Measurements from ENCODE around the gene RING1.

RING1 gene

DNA sequence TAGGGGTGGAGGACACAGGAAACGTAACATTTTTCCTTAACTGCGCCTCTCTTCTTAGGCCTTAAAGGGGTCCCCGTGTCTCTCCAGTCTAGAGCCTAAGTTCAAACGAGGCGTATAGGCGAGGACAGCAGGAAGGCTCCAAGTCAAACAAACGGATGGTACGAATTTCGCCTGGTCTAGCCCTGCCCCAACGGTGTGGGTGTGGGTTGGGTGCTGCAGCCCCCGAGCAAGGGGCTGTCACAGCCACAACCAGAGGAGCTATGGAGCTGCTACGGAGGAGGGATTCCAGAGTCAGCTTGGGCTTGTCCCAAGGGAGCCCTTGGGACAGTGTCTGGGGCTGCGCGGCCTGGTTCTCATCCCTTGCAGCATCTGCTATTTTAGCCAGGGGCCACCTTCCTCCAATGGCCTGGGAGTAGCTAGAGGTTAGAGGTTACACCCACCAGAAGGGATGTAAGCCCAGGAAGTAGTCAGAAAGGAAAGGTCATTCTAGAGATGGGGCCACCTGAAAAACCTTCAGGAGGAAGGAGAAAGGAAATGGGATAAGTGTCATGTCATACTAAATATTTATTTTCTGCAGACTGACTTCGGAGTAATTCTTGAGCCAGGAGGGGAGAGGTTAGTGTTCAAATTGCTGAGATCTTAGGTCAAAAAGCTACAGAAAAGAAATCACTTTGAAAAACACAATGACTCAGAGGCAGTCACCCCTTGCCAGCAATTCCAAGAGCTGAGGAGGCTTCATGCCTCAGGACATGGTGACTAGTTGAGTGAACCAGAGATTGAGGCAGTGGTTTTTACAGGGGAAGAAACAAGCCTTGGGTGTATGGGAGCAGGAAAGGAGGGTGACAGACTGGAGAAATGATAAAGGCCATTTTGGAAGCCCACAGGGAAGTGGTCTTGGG lies 41.7 kb downstream of the RING1 start:
- peak; percentile 8 for DNase-seq

DNA sequence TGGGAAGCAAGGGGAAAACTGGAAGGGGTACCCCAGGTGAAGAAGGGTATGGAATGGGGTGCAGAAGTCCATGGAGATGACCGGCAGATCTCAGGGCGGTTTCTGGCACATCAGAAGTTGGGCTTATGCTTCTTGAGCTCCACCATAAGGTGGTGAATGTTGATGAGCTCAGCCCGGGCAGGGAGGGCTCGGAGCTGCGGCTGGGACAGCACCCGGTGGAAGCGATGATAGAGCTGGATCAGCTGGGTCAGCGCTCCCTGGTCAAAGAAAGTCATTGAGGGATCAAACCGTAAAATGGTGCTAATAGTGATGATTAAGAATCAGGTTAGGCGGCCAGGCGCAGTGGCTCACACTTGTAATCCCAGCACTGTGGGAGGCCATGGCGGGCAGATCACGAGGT lies 42.4 kb downstream of the RING1 start:
- no peak for DNase-seq

DNA sequence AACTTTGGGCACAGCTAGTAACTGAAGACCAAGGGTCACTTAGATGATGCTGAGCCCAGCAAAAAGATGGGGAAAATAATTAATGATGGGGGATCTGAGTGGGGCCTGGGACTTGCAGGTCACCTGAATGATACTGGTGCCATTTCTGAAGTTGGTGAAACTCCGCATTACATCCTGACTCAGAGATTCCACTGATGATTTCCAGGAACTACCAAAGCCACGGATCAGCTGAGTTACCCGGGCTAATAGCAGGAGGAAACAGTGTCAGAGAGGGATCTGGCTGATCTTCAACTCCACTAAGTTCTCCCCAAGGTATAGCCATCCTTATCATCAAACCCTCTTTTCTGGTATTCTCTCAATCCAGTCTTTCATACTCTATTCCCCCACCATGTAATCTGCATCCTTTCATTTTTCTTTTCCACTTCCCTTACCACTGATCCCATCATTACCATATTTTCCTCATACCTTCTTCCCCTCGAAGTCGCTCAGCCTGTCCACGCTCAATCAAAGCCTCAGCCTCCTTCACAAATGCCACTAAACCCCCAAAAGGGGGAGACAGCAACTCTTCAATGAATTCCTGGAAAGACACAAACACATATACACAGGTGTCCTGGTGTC lies 43.2 kb downstream of the RING1 start:
- no peak for DNase-seq

DNA sequence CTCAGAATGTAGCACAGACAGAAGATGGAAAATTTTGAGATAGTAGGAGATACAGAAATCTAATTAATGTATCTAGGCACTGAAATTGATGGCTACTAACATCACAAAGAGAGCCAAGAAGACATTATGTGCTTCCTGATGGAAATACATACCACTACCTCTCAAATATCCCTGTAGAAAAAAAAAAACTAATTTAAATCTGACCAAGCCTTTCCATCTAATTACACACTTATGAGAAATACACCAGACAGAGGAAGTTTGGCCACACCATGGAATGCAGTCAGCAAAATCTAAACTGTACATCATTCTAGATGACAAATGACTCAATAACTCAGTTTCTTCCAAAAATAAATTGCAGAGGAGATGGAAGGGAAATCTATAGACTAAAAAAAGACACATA lies 44.5 kb downstream of the RING1 start:
- no peak for DNase-seq

DNA sequence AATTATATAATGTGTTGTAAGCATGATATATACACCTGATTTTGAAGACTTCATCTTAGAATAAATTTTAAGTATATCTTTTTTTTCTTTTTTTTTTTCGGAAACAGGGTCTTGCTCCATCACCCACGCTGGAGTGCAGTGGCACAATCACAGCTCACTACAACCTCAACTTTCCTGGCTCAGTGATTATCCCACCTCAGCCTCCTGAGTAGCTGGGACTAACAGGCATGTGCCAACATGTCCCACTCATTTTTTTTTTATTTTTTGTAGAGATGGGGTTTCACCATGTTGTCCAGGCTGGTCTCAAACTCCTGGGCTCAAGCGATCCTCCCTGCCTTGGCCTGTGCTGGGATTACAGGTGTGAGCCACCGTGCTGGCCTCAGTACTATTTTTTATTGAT lies 46.3 kb downstream of the RING1 start:
- no peak for DNase-seq

DNA sequence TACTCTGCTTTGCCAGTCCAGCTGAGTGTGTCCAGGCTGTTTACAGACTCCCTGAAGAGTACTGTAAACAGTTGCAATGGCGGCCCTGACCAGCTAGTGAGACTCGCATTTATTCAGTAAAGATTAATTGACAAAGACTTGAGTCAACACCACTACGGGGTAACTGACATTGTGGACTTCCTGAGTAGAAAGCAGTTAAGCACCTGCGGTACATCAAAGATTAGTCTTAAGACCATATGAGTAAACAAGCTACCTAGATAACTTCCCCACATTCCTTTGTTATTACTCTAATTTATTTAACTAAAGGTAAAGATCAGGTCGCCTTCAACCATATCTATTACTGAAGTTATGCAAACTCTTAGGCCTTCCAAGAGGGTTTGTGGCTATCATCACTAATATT lies 50.7 kb downstream of the RING1 start:
- no peak for DNase-seq
